Cardiac fibroblast (primary cell): ENCODE measurements around the gene CTBP1.
"Not testable (repeated sequence)": the region's sequence is repeated elsewhere in the genome, so short reads cannot be mapped to it uniquely, and the experiment has no call there.

ENCODE experiments used
- DNase-seq, 2 donors: peaks; one replicate each; pipeline versions ENCODE4 v3.0.0 to v3.0.0-alpha.2; 2010; ENCODE audit warnings: low read depth in 2 of 2
- H3K4me3 ChIP-seq, 2 donors: replicated peaks in 1 of 2; 1 replicate in 1 of 2; 2 replicates in 1 of 2; pipeline ENCODE4 v1.5.1; 2011; ENCODE audit warnings: low read depth in 2 of 2, low read length in 2 of 2, mild to moderate bottlenecking in 2 of 2, moderate library complexity in 1 of 2
- TF ChIP-seq, protein P1 (sequence below): IDR thresholded peaks from one replicate; pipeline ENCODE4 v1.5.1; 2011; ENCODE audit warnings: low read depth, mild to moderate bottlenecking, low read length, inconsistent platforms

Gene CTBP1

DNA sequence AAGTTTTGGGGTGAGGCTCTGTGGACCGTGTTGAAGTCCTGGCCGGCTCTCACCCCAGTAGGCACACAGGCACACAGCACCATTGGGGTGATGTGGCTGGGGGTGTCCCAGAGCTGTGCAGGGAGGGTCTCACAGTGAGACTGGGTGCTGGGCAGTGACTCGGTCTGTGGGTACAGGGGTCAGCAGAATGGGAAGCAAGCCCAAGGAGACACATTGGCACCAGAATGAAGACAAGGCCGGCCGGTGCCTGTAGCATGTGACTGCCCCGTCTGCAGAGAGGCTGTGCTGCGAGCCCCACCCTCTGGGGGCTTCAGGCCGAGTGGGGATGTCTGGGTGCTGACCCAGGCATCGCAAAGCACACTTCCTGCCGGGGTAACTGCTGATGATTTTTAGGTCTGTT, 46.0 kb upstream of the CTBP1 start:
- no peak overlapping the region for H3K4me3 ChIP-seq
- no peak for DNase-seq
- TF ChIP-seq, protein P1, sequence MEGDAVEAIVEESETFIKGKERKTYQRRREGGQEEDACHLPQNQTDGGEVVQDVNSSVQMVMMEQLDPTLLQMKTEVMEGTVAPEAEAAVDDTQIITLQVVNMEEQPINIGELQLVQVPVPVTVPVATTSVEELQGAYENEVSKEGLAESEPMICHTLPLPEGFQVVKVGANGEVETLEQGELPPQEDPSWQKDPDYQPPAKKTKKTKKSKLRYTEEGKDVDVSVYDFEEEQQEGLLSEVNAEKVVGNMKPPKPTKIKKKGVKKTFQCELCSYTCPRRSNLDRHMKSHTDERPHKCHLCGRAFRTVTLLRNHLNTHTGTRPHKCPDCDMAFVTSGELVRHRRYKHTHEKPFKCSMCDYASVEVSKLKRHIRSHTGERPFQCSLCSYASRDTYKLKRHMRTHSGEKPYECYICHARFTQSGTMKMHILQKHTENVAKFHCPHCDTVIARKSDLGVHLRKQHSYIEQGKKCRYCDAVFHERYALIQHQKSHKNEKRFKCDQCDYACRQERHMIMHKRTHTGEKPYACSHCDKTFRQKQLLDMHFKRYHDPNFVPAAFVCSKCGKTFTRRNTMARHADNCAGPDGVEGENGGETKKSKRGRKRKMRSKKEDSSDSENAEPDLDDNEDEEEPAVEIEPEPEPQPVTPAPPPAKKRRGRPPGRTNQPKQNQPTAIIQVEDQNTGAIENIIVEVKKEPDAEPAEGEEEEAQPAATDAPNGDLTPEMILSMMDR = no peak

DNA sequence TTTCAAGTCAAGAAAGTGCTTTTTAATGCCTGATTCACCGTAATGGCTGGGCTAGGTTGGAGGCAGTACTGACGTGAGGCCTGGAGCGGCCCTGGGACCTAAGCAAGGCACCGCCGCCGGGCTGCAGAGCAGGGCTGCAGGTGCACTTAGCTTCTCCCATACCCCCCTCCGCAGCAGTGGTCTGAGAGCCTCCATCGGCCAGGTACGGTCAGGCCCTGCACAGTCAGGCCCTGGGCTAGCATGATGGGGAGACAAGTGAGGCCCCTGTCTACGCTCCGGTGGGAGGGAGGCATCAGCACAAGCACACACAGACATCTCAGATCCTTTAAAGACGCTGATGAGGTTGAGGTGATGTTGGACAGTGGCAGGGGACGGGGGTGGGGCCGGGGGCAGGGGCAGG, 45.5 kb upstream of the CTBP1 start:
- no peak overlapping the region for H3K4me3 ChIP-seq
- TF ChIP-seq, protein P1 = no peak
- DNase-seq = no peak

DNA sequence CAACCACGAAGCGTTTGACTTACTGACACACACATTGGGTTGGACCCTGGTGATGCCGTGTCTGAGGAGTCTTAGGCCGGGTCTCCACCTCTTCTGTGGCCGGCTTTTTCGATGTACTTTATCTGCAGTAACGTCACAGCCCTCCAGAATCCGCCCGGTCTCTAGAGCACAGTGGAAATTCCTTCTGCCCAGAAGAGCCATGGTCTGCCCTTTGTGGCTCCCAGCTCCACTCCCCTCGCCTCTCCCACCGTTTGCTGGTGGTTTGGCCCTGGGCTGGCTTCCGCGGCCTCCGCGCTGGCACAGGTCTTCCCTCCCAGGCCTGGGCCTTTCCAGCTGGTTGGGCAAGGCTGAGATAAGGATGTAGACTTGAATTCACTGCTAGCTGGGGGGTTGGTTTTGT, 45.1 kb upstream of the CTBP1 start:
- peak; percentile 12 to 54 for DNase-seq
- no peak overlapping the region for H3K4me3 ChIP-seq
- TF ChIP-seq, protein P1 = no peak

DNA sequence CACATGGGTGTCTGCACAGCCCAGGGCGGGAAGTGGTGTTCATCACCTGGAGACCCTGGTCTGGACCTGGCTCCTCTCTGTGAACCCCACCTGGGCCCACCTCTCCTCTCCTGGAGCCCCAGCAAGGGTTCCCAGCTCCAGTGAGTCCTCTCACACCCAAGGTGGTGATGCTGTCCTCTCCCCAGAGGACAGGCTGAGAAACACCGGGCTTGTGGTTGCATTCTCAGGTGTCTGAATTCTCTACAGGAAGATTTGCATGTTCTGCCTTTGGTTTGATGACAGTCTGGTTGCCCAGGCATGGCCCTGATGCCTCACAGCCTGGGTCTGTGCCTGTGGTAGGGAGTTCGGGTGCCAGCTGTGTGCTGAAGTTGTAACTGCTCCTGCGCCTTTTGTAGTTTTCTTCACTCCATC, 44.6 kb upstream of the CTBP1 start:
- TF ChIP-seq, protein P1 = no peak

DNA sequence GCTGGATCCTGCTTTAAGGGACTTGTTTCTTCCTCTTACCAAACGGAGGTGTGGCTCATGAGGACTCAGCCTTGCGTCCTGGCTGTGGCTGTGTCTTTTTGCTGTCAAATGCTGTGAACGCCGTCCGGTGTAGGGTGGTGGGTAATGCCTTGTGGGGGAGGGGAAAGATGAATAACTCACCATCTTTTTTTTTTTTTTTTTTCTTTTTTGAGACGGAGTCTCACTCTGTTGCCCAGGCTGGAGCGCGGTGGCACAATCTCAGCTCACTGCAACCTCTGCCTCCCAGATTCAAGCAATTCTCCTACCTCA, 43.7 kb upstream of the CTBP1 start:
- not testable (repeated sequence) for DNase-seq, H3K4me3 ChIP-seq

More for the DNA sequence above, 44.6 kb upstream of the CTBP1 start:
- no peak overlapping the region for H3K4me3 ChIP-seq
- DNase-seq = no peak

DNA sequence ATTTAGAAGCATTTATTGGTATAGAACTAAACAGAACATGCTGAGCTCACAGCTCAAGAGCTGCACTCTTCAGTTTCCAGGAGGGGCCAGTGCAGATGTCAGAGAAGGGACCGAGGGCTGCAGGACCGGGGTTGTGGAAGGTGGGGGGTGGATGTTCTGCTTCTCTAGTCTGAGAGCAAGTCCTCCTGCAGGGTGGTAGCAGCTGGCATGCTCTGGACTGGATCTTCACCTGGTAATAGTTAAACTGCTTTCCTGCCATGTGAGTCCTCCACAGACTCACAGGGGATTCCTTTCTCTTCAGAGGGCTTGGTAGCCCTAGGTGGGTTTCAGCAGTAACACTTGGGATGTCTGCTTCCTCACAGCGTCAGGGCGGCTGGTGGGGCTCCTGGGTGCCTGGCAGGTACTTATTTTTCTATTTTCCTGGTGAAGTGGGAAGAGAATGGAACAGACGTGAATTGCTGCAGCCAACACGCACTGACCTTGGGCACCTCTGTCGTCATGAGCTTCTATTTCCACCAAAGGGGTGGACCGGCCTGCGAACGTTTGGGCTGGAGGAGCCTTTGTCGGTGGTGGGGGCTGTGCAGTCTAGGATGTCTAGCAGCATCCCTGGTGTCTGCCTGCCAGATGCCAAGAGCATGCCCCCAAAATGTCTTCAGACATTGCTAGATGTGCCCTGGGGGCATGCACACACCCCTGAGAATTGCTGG, 43.2 kb upstream of the CTBP1 start:
- TF ChIP-seq, protein P1 = no peak
- no peak for DNase-seq
- H3K4me3 ChIP-seq = no peak overlapping the region

DNA sequence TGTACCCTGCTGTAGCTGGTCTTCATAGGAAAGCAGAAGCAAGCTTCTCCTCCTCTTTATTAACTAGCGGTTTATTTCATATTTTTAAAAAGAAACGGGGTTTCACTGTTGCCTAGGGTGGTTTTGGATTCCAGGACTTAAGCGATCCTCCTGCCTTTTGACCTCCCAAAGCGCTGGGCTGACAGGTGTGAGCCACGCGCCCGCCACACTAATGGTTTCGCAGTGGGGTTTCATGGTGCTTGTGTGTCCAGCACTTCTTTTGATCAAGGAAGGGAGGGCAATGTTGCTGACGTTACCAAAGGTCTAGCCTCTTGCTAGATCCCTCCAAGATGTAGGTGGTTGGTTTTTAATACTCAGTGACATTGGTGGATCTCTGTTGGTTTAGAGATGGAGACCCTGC, 42.2 kb upstream of the CTBP1 start:
- DNase-seq = no peak
- H3K4me3 ChIP-seq = peak overlapping the region; percentile 71 to 86
- TF ChIP-seq, protein P1 = no peak
